Keratinocyte (primary cell): Measurements from ENCODE around the gene JADE2. TPM values are rescaled to one million over a fixed set of nuclear protein-coding genes. Genes with fewer than 3 reads are reported as not detected.

Source experiments
- DNase-seq: peaks from one replicate; pipeline ENCODE4 v3.0.0-alpha.2; 2011; ENCODE audit warnings: low read depth, missing footprints, low spot score
- FAIRE-seq: peaks from 2 replicates; lab custom pipeline; 2011; peaks lifted over from hg19 to GRCh38; lab: Jason Lieb, UNC
- H2AFZ ChIP-seq: 2 replicates; pipeline ENCODE4 v1.6.0; 2012; ENCODE audit warnings: low read length, control low read depth, inconsistent platforms; ENCODE audit not compliant: control insufficient read depth
- H3K27ac ChIP-seq: 2 replicates; pipeline ENCODE4 v1.5.1; 2011; ENCODE audit warnings: low read length; ENCODE audit not compliant: control insufficient read depth, insufficient read depth
- H3K27me3 ChIP-seq: 3 replicates; pipeline ENCODE4 v1.6.0; 2011; ENCODE audit warnings: low read length; ENCODE audit not compliant: control insufficient read depth, insufficient read depth; ENCODE audit errors: extremely low read depth
- H3K36me3 ChIP-seq, 2 experiments: 2 replicates in 1 of 2; 3 replicates in 1 of 2; pipeline ENCODE4 v1.5.1; 2011; ENCODE audit warnings: low read length in 2 of 2, mild to moderate bottlenecking in 1 of 2; ENCODE audit not compliant: control insufficient read depth in 2 of 2, insufficient read depth in 2 of 2; ENCODE audit errors: extremely low read depth in 1 of 2
- H3K4me1 ChIP-seq: 3 replicates; pipeline ENCODE4 v1.5.1; 2011; ENCODE audit warnings: low read length; ENCODE audit not compliant: control insufficient read depth, insufficient read depth; ENCODE audit errors: extremely low read depth
- H3K4me2 ChIP-seq: 3 replicates; pipeline ENCODE4 v1.6.0; 2011; ENCODE audit warnings: low read depth, low read length; ENCODE audit not compliant: control insufficient read depth, insufficient read depth; ENCODE audit errors: extremely low read depth
- H3K4me3 ChIP-seq, 3 experiments: fragments of 200-600 bp in 1 of 3; sonication (generic) in 1 of 3; 2 replicates in 2 of 3; 3 replicates in 1 of 3; pipeline ENCODE4 v1.5.1; 2011 to 2016; ENCODE audit warnings: low read length in 3 of 3, mild to moderate bottlenecking in 3 of 3, control low read depth in 2 of 3, inconsistent platforms in 1 of 3, low read depth in 1 of 3, mixed read lengths in 1 of 3, mixed run types in 1 of 3, moderate library complexity in 1 of 3; ENCODE audit not compliant: control insufficient read depth in 2 of 3, insufficient read depth in 2 of 3; ENCODE audit errors: extremely low read depth in 1 of 3
- H3K79me2 ChIP-seq: 2 replicates; pipeline ENCODE4 v1.6.0; 2012; ENCODE audit warnings: low read length; ENCODE audit not compliant: control insufficient read depth, insufficient read depth
- H3K9ac ChIP-seq: 3 replicates; pipeline ENCODE4 v1.6.0; 2011; ENCODE audit warnings: low read length; ENCODE audit not compliant: control insufficient read depth, insufficient read depth; ENCODE audit errors: extremely low read depth
- H3K9me1 ChIP-seq: 3 replicates; pipeline ENCODE4 v1.6.0; 2011; ENCODE audit warnings: low read length; ENCODE audit not compliant: control insufficient read depth, insufficient read depth; ENCODE audit errors: extremely low read depth
- H3K9me3 ChIP-seq: 2 replicates; pipeline ENCODE4 v1.5.1; 2012; ENCODE audit warnings: low read depth, low read length; ENCODE audit not compliant: control insufficient read depth
- H4K20me1 ChIP-seq: 3 replicates; pipeline ENCODE4 v1.6.0; 2011; ENCODE audit warnings: low read length; ENCODE audit not compliant: control insufficient read depth, insufficient read depth; ENCODE audit errors: extremely low read depth
- EZH2 ChIP-seq: IDR thresholded peaks from one replicate; pipeline ENCODE4 v1.6.1; 2012; ENCODE audit warnings: inconsistent platforms, mild to moderate bottlenecking, low read length, moderate library complexity
- dilution Hi-C: fragments of 300-500 bp; cut with MboI; formaldehyde crosslinking; loops from one replicate; pipeline ENCODE4 v1.7.0; 2020; ENCODE audit warnings: low sequenced_read_pairs; ENCODE audit not compliant: extremely low pct_ligation_motif_present
- polyA plus RNA-seq, 5 experiments: library from polyadenylated mRNA; depleted of rRNA in 3 of 5; stranded (reverse) in 3 of 5; stranded (forward) in 1 of 5; unstranded in 1 of 5; fragments of >200 nt; gene quantifications; 1 replicate in 1 of 5; 2 replicates in 3 of 5; 3 replicates in 1 of 5; pipeline versions ENCODE4 v1.2.1 to v1.2.3, GENCODE V29; 2011 to 2012; ENCODE audit warnings: missing spikeins in 2 of 5, low read depth in 1 of 5, low replicate concordance in 1 of 5
- TF ChIP-seq, protein P1 (sequence below), 3 experiments: IDR thresholded peaks in 1 of 3; conservative IDR thresholded peaks in 1 of 3; optimal IDR thresholded peaks in 1 of 3; 2 replicates in 2 of 3; 3 replicates in 1 of 3; pipeline versions ENCODE3 to v1.5.1; 2011; ENCODE audit warnings: low read length in 3 of 3, mild to moderate bottlenecking in 3 of 3, moderate library complexity in 2 of 3, control low read depth in 1 of 3, inconsistent platforms in 1 of 3; ENCODE audit not compliant: insufficient read depth in 2 of 3; ENCODE audit errors: extremely low read depth in 1 of 3

Gene JADE2
- polyA plus RNA-seq, 1 donor (not counting 4 experiments of a cell fraction or from before 2014, with no cell fraction given) = 11.1 TPM

- Histone ChIP-seq H4K20me1 (no peaks in the 10 kb centered on the region), H3K27ac (peak overlapping the region; percentile 74), H3K4me2 (peak overlapping the region; percentile 96), H3K4me1 (peaks cover 19% of the 10 kb centered on the region), H3K36me3 (no peaks in the 10 kb centered on the region), H3K9me1 (no peaks in the 10 kb centered on the region), H3K9ac (peak overlapping the region; percentile 80), H3K4me3 (peak overlapping the region; percentile 57 to 87 (median 83)), H2AFZ (peak overlapping the region; percentile 49), H3K9me3 (no peaks in the 10 kb centered on the region), H3K79me2 (peaks cover 29% of the 10 kb centered on the region), H3K27me3 (no peaks in the 10 kb centered on the region)
- DNase-seq (no peak), FAIRE-seq (no peak)
- dilution Hi-C loops = no loop called here
- TF ChIP-seq, protein P1, sequence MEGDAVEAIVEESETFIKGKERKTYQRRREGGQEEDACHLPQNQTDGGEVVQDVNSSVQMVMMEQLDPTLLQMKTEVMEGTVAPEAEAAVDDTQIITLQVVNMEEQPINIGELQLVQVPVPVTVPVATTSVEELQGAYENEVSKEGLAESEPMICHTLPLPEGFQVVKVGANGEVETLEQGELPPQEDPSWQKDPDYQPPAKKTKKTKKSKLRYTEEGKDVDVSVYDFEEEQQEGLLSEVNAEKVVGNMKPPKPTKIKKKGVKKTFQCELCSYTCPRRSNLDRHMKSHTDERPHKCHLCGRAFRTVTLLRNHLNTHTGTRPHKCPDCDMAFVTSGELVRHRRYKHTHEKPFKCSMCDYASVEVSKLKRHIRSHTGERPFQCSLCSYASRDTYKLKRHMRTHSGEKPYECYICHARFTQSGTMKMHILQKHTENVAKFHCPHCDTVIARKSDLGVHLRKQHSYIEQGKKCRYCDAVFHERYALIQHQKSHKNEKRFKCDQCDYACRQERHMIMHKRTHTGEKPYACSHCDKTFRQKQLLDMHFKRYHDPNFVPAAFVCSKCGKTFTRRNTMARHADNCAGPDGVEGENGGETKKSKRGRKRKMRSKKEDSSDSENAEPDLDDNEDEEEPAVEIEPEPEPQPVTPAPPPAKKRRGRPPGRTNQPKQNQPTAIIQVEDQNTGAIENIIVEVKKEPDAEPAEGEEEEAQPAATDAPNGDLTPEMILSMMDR (optimal IDR thresholded peaks at IDR 0.05 in 1 of 3, IDR thresholded peaks at IDR 0.05 in 1 of 3, conservative IDR thresholded peaks at IDR 0.05 in 1 of 3; ENCODE audit: extremely low read depth in 1 of 3, insufficient read depth in 2 of 3, low read length in 3 of 3) = peak in 1 of 3 experiments; percentile 10
- TF ChIP-seq EZH2 = no peak
These were observed 413 bp downstream of the JADE2 start for GRCh38 chr5:134525683-134526482.

GRCh38 chr5:134526483-134527155 lies 1.1 kb downstream of the JADE2 start:
- H3K9me3 ChIP-seq = no peaks in the 10 kb centered on the region
- H3K27ac ChIP-seq = peak overlapping the region; percentile 74
- no peaks in the 10 kb centered on the region for H3K36me3 ChIP-seq
- no peaks in the 10 kb centered on the region for H4K20me1 ChIP-seq
- H3K9ac ChIP-seq = peak overlapping the region; percentile 80
- H3K79me2 ChIP-seq = peaks cover 32% of the 10 kb centered on the region
- H3K4me1 ChIP-seq = peaks cover 19% of the 10 kb centered on the region
- no peaks in the 10 kb centered on the region for H3K27me3 ChIP-seq
- DNase-seq = no peak
- no peak for FAIRE-seq
- dilution Hi-C loops = no loop called here
- H3K4me3 ChIP-seq = peak overlapping the region; percentile 57 to 87 (median 83)
- H3K4me2 ChIP-seq = peak overlapping the region; percentile 96
- H3K9me1 ChIP-seq = no peaks in the 10 kb centered on the region
- H2AFZ ChIP-seq = peak overlapping the region; percentile 49
- TF ChIP-seq EZH2 = no peak
- TF ChIP-seq, protein P1 (optimal IDR thresholded peaks at IDR 0.05 in 1 of 3, IDR thresholded peaks at IDR 0.05 in 1 of 3, conservative IDR thresholded peaks at IDR 0.05 in 1 of 3; ENCODE audit: extremely low read depth in 1 of 3, insufficient read depth in 2 of 3, low read length in 3 of 3) = peak in 2 of 3 experiments; percentile 11 to 29
